Measurements from ENCODE around the gene TP53RK.

GRCh38 chr20:46671866-46672542 is 17.2 kb downstream of the TP53RK start:
- no peak for TF ChIP-seq CTCF (IDR thresholded peaks at IDR 0.05)
- no peak for TF ChIP-seq EZH2 (IDR thresholded peaks at IDR 0.05; ENCODE audit: borderline replicate concordance, insufficient read depth, low read depth, low read length, poor library complexity, severe bottlenecking)

Measured in B cell (primary cell).